Panc1 (cell line): ENCODE measurements around the gene RABGAP1L.

Experiments
- SIN3A ChIP-seq: IDR thresholded peaks from 2 replicates; pipeline ENCODE4 v1.6.1; 2012; ENCODE audit warnings: low read depth, mild to moderate bottlenecking, low read length, moderate library complexity, borderline replicate concordance; ENCODE audit not compliant: insufficient read depth
- TCF7L2 ChIP-seq: IDR thresholded peaks from 2 replicates; pipeline ENCODE4 v1.6.1; 2011; ENCODE audit warnings: mild to moderate bottlenecking, low read depth, low read length, inconsistent platforms
- TF ChIP-seq, protein P1 (sequence below): fragments of 450-650 bp; IDR thresholded peaks from 2 replicates; pipeline ENCODE4 v1.5.1; 2017; ENCODE audit warnings: mild to moderate bottlenecking

DNA sequence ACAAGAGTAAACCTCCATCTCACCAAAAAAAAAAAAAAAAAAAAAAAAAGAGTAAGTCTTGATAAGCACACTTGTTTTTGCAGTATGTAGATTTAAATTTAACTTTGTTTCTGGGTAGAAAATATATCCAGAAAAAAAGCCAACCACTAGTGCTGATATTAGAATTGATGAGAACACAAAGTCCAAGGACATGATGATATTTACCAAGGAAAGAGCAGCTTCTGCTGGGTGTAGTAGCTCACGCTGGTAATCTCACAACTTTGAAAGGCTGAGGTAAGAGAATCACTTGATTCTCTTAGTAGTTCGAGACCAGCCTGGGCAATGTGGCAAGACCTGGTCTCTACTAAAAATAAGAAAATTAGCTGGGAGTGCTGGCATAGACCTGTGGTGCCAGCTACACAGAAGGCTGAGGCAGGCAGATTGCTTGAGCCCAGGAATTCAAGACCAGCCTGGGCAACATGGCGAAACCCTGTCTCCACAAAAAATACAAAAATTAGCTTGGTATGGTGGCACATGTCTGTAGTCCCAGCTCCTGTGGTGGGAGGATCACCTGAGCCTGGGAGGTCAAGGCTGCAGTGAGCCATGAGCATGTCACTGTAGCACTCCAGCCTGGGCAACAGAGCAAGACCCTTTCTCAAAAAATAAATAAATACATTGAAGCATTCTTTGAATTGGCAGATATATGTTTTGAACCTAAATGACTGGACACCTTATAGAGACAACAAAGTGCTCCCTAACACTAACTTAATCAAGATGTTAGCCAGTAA, 776.8 kb downstream of the RABGAP1L start:
- TF ChIP-seq, protein P1, sequence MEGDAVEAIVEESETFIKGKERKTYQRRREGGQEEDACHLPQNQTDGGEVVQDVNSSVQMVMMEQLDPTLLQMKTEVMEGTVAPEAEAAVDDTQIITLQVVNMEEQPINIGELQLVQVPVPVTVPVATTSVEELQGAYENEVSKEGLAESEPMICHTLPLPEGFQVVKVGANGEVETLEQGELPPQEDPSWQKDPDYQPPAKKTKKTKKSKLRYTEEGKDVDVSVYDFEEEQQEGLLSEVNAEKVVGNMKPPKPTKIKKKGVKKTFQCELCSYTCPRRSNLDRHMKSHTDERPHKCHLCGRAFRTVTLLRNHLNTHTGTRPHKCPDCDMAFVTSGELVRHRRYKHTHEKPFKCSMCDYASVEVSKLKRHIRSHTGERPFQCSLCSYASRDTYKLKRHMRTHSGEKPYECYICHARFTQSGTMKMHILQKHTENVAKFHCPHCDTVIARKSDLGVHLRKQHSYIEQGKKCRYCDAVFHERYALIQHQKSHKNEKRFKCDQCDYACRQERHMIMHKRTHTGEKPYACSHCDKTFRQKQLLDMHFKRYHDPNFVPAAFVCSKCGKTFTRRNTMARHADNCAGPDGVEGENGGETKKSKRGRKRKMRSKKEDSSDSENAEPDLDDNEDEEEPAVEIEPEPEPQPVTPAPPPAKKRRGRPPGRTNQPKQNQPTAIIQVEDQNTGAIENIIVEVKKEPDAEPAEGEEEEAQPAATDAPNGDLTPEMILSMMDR, result no peak
- TF ChIP-seq SIN3A (no peak), TCF7L2 (no peak)
